ENCODE data around the gene PRSS22. TPM values are rescaled to one million over a fixed set of nuclear protein-coding genes. Genes with fewer than 3 reads are reported as not detected.

Gene PRSS22
- polyA plus RNA-seq, 1 of the 3 experiments (the other 2 are of a cell fraction): not detected

GRCh38 chr16:2845116-2845515, 12.9 kb downstream of the PRSS22 start:
- no peaks in the 10 kb centered on the region for H3F3A ChIP-seq (replicated peaks; ENCODE audit: insufficient read depth)
- no peak for DNase-seq
- no peak overlapping the region for H2AFZ ChIP-seq (ENCODE audit: low read depth)
- ChIA-PET CTCF (interaction anchor here (1.2 to 3.0 kb wide), 2 partner anchors 23 to 30 kb away, joined by 4 to 11 read pairs; no protein-coding TSS in a partner anchor), POLR2A (no interaction called here)
- H4K20me1 ChIP-seq (ENCODE audit: insufficient read depth): no peaks in the 10 kb centered on the region
- H3K9me2 ChIP-seq: no peaks in the 10 kb centered on the region
- no peak overlapping the region for H3K4me2 ChIP-seq
- no peaks in the 10 kb centered on the region for H3K79me2 ChIP-seq (ENCODE audit: insufficient read depth)
- peaks cover 5% of the 10 kb centered on the region; the same call in 1 of the 2 replicates for H3K27me3 ChIP-seq (ENCODE audit: insufficient read depth)
- no peak overlapping the region for H3K4me3 ChIP-seq (ENCODE audit: low read depth in 2 of 2, low read length in 1 of 2)
- H3K36me3 ChIP-seq (replicated peaks in 1 of 2; ENCODE audit: control insufficient read depth in 1 of 2, insufficient read depth in 2 of 2, low read length in 1 of 2): no peaks in the 10 kb centered on the region
- no peak overlapping the region for H3K9ac ChIP-seq
- 80% methylated on average over 5 of the region's 5 CpGs for WGBS (ENCODE audit: low lambda C conversion rate)
- H3K27ac ChIP-seq (ENCODE audit: low read depth in 2 of 2, low read length in 1 of 2): no peak overlapping the region
- no peaks in the 10 kb centered on the region for H3K9me3 ChIP-seq
- TF ChIP-seq PBX3 (IDR thresholded peaks at IDR 0.05): no peak
- no peak for TF ChIP-seq SIN3A (IDR thresholded peaks at IDR 0.05; ENCODE audit: borderline replicate concordance, low read depth, low read length)
- TF ChIP-seq MXI1 (IDR thresholded peaks at IDR 0.05; ENCODE audit: low read depth, low read length): no peak
- TF ChIP-seq EZH2phosphoT487 (IDR thresholded peaks at IDR 0.05; ENCODE audit: borderline replicate concordance, low read depth): no peak
- no peak for TF ChIP-seq REST (IDR thresholded peaks at IDR 0.05; ENCODE audit: low read depth, low read length)
- no peak for TF ChIP-seq FOXJ3 (CRISPR knock-in tag; IDR thresholded peaks at IDR 0.05)
- TF ChIP-seq USF2 (IDR thresholded peaks at IDR 0.05; ENCODE audit: borderline replicate concordance, low read depth, low read length): no peak
- no peak for TF ChIP-seq CHD2 (IDR thresholded peaks at IDR 0.05; ENCODE audit: low read length, partially characterized antibody)
- no peak for TF ChIP-seq USF1 (IDR thresholded peaks at IDR 0.05; ENCODE audit: borderline replicate concordance, low read depth)
- no peak for TF ChIP-seq RCOR1 (IDR thresholded peaks at IDR 0.05; ENCODE audit: low read length)
- no peak for TF ChIP-seq GABPA (IDR thresholded peaks at IDR 0.05; ENCODE audit: low read depth)
- H3K4me1 ChIP-seq (ENCODE audit: control insufficient read depth in 1 of 2, insufficient read depth in 2 of 2, low read depth in 1 of 2, low read length in 1 of 2): no peaks in the 10 kb centered on the region

Data from SK-N-SH (cell line).